ENCODE results near the gene PAM.
A peak's percentile ranks its signal among the peaks of the same experiment; 100 is the strongest.

PAM gene

GRCh38 chr5:102850503-102850902 is 95.4 kb downstream of the PAM start:
- no peak for DNase-seq (ENCODE audit: low read depth)
- H3K4me3 ChIP-seq (replicated peaks; ENCODE audit: low read depth, low read length): no peak overlapping the region
- TF ChIP-seq CTCF (IDR thresholded peaks at IDR 0.05; ENCODE audit: low read length, missing control alignments): no peak

GRCh38 chr5:102853680-102854079 is 98.6 kb downstream of the PAM start:
- H3K4me3 ChIP-seq (replicated peaks; ENCODE audit: low read depth, low read length): no peak overlapping the region
- TF ChIP-seq CTCF (IDR thresholded peaks at IDR 0.05; ENCODE audit: low read length, missing control alignments): no peak
- DNase-seq (ENCODE audit: low read depth): no peak

- TF ChIP-seq CTCF (IDR thresholded peaks at IDR 0.05; ENCODE audit: low read length, missing control alignments): no peak
- DNase-seq (ENCODE audit: low read depth): no peak
- no peak overlapping the region for H3K4me3 ChIP-seq (replicated peaks; ENCODE audit: low read depth, low read length)
Measured at GRCh38 chr5:102855681-102856388, 100.7 kb downstream of the PAM start.

GRCh38 chr5:102856389-102856777 is 101.3 kb downstream of the PAM start:
- TF ChIP-seq CTCF (IDR thresholded peaks at IDR 0.05; ENCODE audit: low read length, missing control alignments): no peak
- H3K4me3 ChIP-seq (replicated peaks; ENCODE audit: low read depth, low read length): no peak overlapping the region
- peak; percentile 37 for DNase-seq (ENCODE audit: low read depth)

GRCh38 chr5:102857076-102857818 is 102.1 kb downstream of the PAM start:
- DNase-seq (ENCODE audit: low read depth): peak; percentile 27
- no peak for TF ChIP-seq CTCF (IDR thresholded peaks at IDR 0.05; ENCODE audit: low read length, missing control alignments)

GRCh38 chr5:102858221-102858620 is 103.1 kb downstream of the PAM start:
- no peak for TF ChIP-seq CTCF (IDR thresholded peaks at IDR 0.05; ENCODE audit: low read length, missing control alignments)

More at GRCh38 chr5:102857076-102857818, 102.1 kb downstream of the PAM start:
- H3K4me3 ChIP-seq (replicated peaks; ENCODE audit: low read depth, low read length): no peak overlapping the region

More at GRCh38 chr5:102858221-102858620, 103.1 kb downstream of the PAM start:
- no peak overlapping the region for H3K4me3 ChIP-seq (replicated peaks; ENCODE audit: low read depth, low read length)
- DNase-seq (ENCODE audit: low read depth): no peak

Data from fibroblast of pulmonary artery (primary cell).